ENCODE measurements around the gene SERTAD2. TPM values are rescaled to one million over a fixed set of nuclear protein-coding genes. Genes with fewer than 3 reads are reported as not detected.

Gene SERTAD2
- total and polyA plus RNA-seq, 2 donors (not counting 3 experiments of a cell fraction or from before 2014, with no cell fraction given), result 5.5 to 11.2 TPM

GRCh38 chr2:64670047-64670446, 16.3 kb upstream of the SERTAD2 start:
- no peaks in the 10 kb centered on the region for H3K4me1 ChIP-seq (ENCODE audit: control insufficient read depth, extremely low read depth, insufficient read depth, low read length)
- CTCF ChIA-PET, result no interaction called here

More at GRCh38 chr2:64670047-64670446, 16.3 kb upstream of the SERTAD2 start:
- H3K27me3 ChIP-seq (ENCODE audit: control insufficient read depth in 2 of 2, insufficient read depth in 2 of 2, low read length in 2 of 2), result no peaks in the 10 kb centered on the region
- no peaks in the 10 kb centered on the region for H3K9me3 ChIP-seq (replicated peaks; ENCODE audit: control insufficient read depth, insufficient read depth, low read length)
- H4K20me1 ChIP-seq (replicated peaks; ENCODE audit: control insufficient read depth, extremely low read depth, insufficient read depth, low read length), result no peaks in the 10 kb centered on the region
- H2AFZ ChIP-seq (ENCODE audit: low read depth, low read length), result no peak overlapping the region
- FAIRE-seq (no peak), DNase-seq (ENCODE audit: low read depth, low spot score) (no peak)
- no peak overlapping the region for H3K9ac ChIP-seq (replicated peaks; ENCODE audit: extremely low read depth, insufficient read depth, low read length)
- no peaks in the 10 kb centered on the region for H3K9me1 ChIP-seq (replicated peaks; ENCODE audit: control insufficient read depth, extremely low read depth, insufficient read depth, low read length)
- no peak overlapping the region for H3K27ac ChIP-seq (ENCODE audit: insufficient read depth, low read depth, low read length)
- no TSS peak for BruUV-seq (replicated peaks)
- H3K79me2 ChIP-seq (ENCODE audit: control insufficient read depth, insufficient read depth, low read length), result no peaks in the 10 kb centered on the region
- POLR2A ChIA-PET, result no interaction called here
- dilution Hi-C loops (cut with MboI; ENCODE audit: extremely low pct_ligation_motif_present, low sequenced_read_pairs), result no loop called here
- no peak overlapping the region for H3K4me3 ChIP-seq (replicated peaks in 1 of 3; ENCODE audit: insufficient read depth in 1 of 3, low read depth in 1 of 3, low read length in 3 of 3)
- no peak overlapping the region for H3K4me2 ChIP-seq (ENCODE audit: insufficient read depth, low read length)
- intact Hi-C loops (cut with micrococcal nuclease), result no loop called here
- no peaks in the 10 kb centered on the region for H3K36me3 ChIP-seq (ENCODE audit: control insufficient read depth in 2 of 2, extremely low read depth in 1 of 2, insufficient read depth in 2 of 2, low read length in 2 of 2)
- TF ChIP-seq MYC (IDR thresholded peaks at IDR 0.05; ENCODE audit: low read depth, low read length), result no peak
- no peak for TF ChIP-seq JUN (IDR thresholded peaks at IDR 0.05; ENCODE audit: borderline replicate concordance, insufficient read depth, insufficient read length, low read depth)
- TF ChIP-seq CTCF (IDR thresholded peaks at IDR 0.05; ENCODE audit: extremely low read depth in 1 of 2, insufficient read depth in 1 of 2, low read depth in 1 of 2, low read length in 2 of 2), result no peak
- TF ChIP-seq POLR2AphosphoS5 (IDR thresholded peaks at IDR 0.05; ENCODE audit: insufficient read depth, low read depth, low read length), result no peak
- TF ChIP-seq FOS (IDR thresholded peaks at IDR 0.05; ENCODE audit: borderline replicate concordance, insufficient read depth, low read length), result no peak
- TF ChIP-seq EZH2 (IDR thresholded peaks at IDR 0.05; ENCODE audit: borderline replicate concordance, low read depth, low read length, severe bottlenecking), result no peak
- TF ChIP-seq MAX (IDR thresholded peaks at IDR 0.05; ENCODE audit: insufficient read depth, insufficient read length), result no peak
- no peak for TF ChIP-seq GATA2 (IDR thresholded peaks at IDR 0.05; ENCODE audit: insufficient read depth, insufficient read length, low read depth, low read length)
- no peak for TF ChIP-seq POLR2A (IDR thresholded peaks at IDR 0.05; ENCODE audit: low read depth, low read length)

All from endothelial cell of umbilical vein (primary cell).